ENCODE data around the gene ZNF217. TPM values are rescaled to one million over a fixed set of nuclear protein-coding genes. Genes with fewer than 3 reads are reported as not detected.
"Not testable (repeated sequence)": the region's sequence is repeated elsewhere in the genome, so short reads cannot be mapped to it uniquely, and the experiment has no call there.

Gene ZNF217
- total RNA-seq, 2 experiments from 2014 or later, result 51.3 to 51.8 TPM

DNA sequence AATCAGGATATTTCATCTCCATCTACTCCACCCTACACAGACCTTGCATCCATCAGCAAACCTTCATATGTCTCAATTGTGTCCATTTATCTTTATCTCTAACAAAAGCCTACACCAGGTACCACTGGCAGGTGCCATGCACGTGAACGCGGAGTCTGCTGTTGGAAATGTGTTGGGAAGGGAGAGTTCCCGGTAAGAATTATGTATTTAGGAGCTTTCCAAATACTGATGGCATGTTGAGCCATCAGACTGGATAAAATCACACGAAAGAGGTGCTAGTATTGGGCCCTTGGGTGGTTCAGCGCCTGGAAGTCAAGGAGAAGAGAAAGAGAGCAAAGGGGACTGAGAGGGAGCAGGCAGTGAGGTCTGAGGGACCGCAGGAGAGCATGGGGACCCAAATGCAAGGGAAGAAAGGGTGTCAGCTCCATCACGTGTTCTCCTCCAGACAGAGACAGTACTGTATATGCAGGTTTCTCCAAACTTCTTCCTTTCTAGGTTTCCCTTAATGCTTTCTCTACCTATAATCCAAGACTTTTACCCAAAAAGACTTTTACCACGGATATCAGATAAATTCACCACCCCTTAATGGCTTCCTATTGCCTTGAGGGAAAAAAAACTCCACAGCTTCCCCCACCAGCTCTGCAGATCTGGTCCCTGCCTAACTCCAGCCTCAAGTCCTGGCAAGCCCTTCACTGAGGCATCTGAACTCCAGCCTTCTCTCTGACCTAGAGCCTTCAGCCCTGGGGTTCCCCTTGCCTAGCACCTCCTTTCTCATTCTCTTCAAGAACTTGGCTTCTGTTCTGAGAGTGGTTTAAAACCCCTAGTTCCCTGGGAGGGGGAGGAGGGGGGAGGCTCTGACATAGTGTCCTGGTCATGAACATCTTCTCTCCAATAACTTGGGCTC is 4.8 kb upstream of the ZNF217 start:
- Mint-ChIP-seq H3K9me3 (no peaks in the 10 kb centered on the region), H3K27ac (peak overlapping the region; percentile 71), H3K36me3 (ENCODE audit: low read depth) (peaks cover 8% of the 10 kb centered on the region), H3K4me1 (ENCODE audit: low read depth) (peaks cover 52% of the 10 kb centered on the region), H3K27me3 (no peaks in the 10 kb centered on the region), H3K4me3 (no peak overlapping the region)
- peak; percentile 63 for DNase-seq
- POLR2A ChIA-PET, result interaction anchor here (1.0 to 2.4 kb wide), 4 partner anchors 11 to 153 kb away, joined by 3 to 15 read pairs (median 4); no protein-coding TSS in a partner anchor
- ATAC-seq, result peak; percentile 4
- CTCF ChIA-PET, result interaction anchor here (3.1 kb wide), 1 partner anchor 12 kb away, joined by 10 read pairs; no protein-coding TSS in a partner anchor
- intact Hi-C loops (cut with micrococcal nuclease), result no loop called here
- TF ChIP-seq, protein P1, sequence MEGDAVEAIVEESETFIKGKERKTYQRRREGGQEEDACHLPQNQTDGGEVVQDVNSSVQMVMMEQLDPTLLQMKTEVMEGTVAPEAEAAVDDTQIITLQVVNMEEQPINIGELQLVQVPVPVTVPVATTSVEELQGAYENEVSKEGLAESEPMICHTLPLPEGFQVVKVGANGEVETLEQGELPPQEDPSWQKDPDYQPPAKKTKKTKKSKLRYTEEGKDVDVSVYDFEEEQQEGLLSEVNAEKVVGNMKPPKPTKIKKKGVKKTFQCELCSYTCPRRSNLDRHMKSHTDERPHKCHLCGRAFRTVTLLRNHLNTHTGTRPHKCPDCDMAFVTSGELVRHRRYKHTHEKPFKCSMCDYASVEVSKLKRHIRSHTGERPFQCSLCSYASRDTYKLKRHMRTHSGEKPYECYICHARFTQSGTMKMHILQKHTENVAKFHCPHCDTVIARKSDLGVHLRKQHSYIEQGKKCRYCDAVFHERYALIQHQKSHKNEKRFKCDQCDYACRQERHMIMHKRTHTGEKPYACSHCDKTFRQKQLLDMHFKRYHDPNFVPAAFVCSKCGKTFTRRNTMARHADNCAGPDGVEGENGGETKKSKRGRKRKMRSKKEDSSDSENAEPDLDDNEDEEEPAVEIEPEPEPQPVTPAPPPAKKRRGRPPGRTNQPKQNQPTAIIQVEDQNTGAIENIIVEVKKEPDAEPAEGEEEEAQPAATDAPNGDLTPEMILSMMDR (IDR thresholded peaks at IDR 0.05), result no peak

DNA sequence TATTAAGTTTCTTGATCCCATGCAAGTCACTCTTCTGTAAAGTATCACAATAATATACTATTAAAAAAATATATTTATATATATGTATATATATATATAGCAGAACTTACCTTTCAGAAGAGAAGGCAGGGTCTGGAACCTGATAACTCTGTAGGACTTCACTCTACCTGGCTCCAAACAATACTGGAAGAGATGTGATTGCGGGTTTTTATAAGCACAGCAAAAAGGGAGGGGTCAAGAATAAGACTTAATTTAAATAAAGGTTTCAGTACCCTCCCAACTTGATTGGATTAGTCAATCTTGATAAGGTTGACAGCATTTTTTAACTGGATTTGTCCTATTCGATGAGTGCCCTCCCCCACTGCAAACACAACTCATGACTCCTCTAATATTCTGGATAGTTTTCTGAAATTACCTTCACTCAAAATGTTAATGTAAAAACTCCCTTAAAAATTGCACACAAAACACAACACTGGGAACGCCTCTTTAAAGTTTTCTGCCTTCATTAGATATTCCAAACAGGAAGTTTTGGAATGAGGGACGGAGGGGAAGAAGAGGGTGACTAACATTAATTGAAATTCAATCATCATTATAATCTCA is 4.0 kb upstream of the ZNF217 start:
- no peak overlapping the region for H3K4me3 Mint-ChIP-seq
- ATAC-seq, result no peak
- POLR2A ChIA-PET, result interaction anchor here (1.0 to 2.4 kb wide), 2 partner anchors 12 to 24 kb away, joined by 4 to 15 read pairs; no protein-coding TSS in a partner anchor

DNA sequence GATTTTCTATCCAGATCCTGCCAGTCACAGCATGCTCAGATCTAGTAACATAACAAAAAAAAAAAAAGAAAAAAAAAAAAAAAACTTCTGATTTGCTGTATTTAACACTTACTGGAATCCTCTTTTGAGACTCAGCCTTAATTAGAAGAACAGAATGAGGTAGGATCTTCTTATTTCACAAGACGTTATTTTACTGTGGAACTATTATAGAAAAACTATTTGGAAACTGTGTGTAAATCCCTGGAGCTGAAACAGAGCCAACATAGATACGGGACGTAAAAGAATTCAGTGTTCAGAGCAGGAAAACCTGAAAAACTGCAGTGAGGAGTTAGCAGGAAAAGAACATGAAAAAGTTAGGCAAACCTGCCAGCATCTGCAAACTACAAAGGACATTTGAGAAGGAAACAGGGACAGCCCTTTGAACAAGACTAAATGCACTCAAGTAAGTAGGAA is 3.4 kb upstream of the ZNF217 start:
- intact Hi-C loops (cut with micrococcal nuclease), result no loop called here
- ATAC-seq (no peak), DNase-seq (no peak)
- Mint-ChIP-seq H3K4me3 (peak overlapping the region; percentile 72), H3K27me3 (no peaks in the 10 kb centered on the region), H3K36me3 (ENCODE audit: low read depth) (peaks cover 8% of the 10 kb centered on the region), H3K9me3 (no peaks in the 10 kb centered on the region), H3K4me1 (ENCODE audit: low read depth) (peaks cover 47% of the 10 kb centered on the region), H3K27ac (peak overlapping the region; percentile 93)
- ChIA-PET POLR2A (interaction anchor here (1.6 kb wide), 1 partner anchor 13 kb away, joined by 7 read pairs; no protein-coding TSS in a partner anchor), CTCF (interaction anchor here (1.3 to 3.1 kb wide), 4 partner anchors 13 to 288 kb away, joined by 3 to 10 read pairs (median 4); no protein-coding TSS in a partner anchor)
- TF ChIP-seq, protein P1 (IDR thresholded peaks at IDR 0.05), result no peak

More for the DNA sequence above, 4.0 kb upstream of the ZNF217 start:
- CTCF ChIA-PET, result interaction anchor here (1.3 to 3.1 kb wide), 3 partner anchors 13 to 142 kb away, joined by 4 to 10 read pairs (median 5); no protein-coding TSS in a partner anchor
- intact Hi-C loops (cut with micrococcal nuclease), result no loop called here
- peak; percentile 0 for DNase-seq
- Mint-ChIP-seq H3K27ac (peak overlapping the region; percentile 71), H3K4me1 (ENCODE audit: low read depth) (peaks cover 52% of the 10 kb centered on the region), H3K36me3 (ENCODE audit: low read depth) (peaks cover 8% of the 10 kb centered on the region), H3K27me3 (no peaks in the 10 kb centered on the region), H3K9me3 (no peaks in the 10 kb centered on the region)
- TF ChIP-seq, protein P1 (IDR thresholded peaks at IDR 0.05), result no peak

DNA sequence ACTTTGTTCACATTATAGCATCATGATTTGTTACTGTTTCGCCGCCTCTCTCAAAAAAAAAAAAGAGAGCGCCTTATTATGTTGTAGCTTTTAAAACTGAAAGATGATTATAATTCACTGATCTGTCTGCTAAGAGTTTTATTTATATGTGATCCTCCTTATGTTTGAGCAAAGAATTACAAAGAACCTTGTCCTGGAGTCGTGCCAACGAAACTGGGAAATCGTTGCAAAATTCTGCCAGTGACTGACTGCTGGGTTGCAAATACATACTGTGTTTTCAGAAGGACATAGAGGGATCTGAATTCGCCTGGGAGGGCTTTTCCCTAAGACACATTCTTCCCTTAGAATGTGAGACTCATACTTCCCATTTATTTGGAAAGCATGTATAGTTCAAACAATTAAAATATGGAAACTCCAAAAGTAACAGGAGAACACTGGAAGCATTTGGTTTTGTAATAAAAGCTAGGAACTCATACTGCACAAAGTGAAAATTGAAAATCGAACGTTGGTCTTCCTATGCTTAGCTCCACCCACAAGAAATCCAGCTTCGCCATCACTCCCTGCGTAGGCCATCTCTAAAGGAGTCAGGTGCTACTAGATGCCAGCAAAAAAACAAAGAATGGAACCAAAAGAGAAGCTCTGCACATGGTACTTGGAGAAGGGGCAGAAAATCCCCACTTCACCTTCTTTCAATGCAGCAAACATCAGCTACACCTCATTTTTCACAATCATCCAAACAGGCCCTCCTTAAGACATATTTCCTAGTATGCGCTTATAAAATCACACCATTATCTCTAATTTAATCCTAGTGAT is 2.8 kb upstream of the ZNF217 start:
- DNase-seq; intact Hi-C loops (cut with micrococcal nuclease); H3K27me3 Mint-ChIP-seq; ATAC-seq; H3K9me3 Mint-ChIP-seq: not testable (repeated sequence)
- CTCF ChIA-PET, result interaction anchor here (1.3 to 3.1 kb wide), 4 partner anchors 14 to 288 kb away, joined by 3 to 10 read pairs (median 4); no protein-coding TSS in a partner anchor
- peaks cover 47% of the 10 kb centered on the region for H3K4me1 Mint-ChIP-seq (ENCODE audit: low read depth)
- H3K36me3 Mint-ChIP-seq (ENCODE audit: low read depth), result peaks cover 14% of the 10 kb centered on the region
- POLR2A ChIA-PET, result interaction anchor here (0.5 to 1.6 kb wide), 3 partner anchors 12 to 28 kb away, joined by 3 to 7 read pairs (median 3); no protein-coding TSS in a partner anchor
- peak overlapping the region; percentile 72 for H3K4me3 Mint-ChIP-seq
- peak overlapping the region; percentile 93 for H3K27ac Mint-ChIP-seq

DNA sequence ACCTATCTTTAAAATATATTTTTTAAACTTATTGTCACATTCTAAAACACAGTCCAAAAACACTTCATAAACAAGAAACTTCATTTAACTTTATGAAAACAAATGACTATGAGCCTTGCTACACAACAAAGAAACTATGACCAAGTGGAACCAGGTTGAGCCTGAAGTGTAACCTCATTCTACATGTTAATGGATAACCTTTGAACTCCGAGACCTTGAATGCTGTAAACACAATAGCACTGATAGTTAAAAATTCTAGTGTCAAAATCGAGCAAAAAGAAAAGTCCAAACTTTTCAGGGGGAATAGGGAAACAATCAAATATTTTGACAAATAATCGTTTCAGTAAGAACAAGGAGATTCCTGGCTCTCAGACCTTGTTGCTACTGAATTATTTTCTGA is 2.1 kb upstream of the ZNF217 start:
- Mint-ChIP-seq H3K4me3 (peak overlapping the region; percentile 72), H3K36me3 (ENCODE audit: low read depth) (peaks cover 18% of the 10 kb centered on the region), H3K27ac (peak overlapping the region; percentile 93), H3K4me1 (ENCODE audit: low read depth) (peaks cover 44% of the 10 kb centered on the region)
- ChIA-PET POLR2A (interaction anchor here (1.1 to 1.6 kb wide), 2 partner anchors 12 to 14 kb away, joined by 3 to 7 read pairs; no protein-coding TSS in a partner anchor), CTCF (interaction anchor here (1.3 kb wide), 1 partner anchor 289 kb away, joined by 3 read pairs; no protein-coding TSS in a partner anchor)
- intact Hi-C loops (cut with micrococcal nuclease); ATAC-seq; DNase-seq; H3K27me3 Mint-ChIP-seq; H3K9me3 Mint-ChIP-seq: not testable (repeated sequence)

Data from activated CD8-positive, alpha-beta T cell treated with anti-CD3 and anti-CD28 coated beads for 36 hours (primary cell).